ENCODE measurements around the gene PPP2R5E. TPM values are rescaled to one million over a fixed set of nuclear protein-coding genes. Genes with fewer than 3 reads are reported as not detected.

The PPP2R5E gene
- total and polyA plus RNA-seq, 8 donors: 7.2 to 32.9 (median 14.2) TPM

GRCh38 chr14:63394432-63394831 lies 148.7 kb downstream of the PPP2R5E start:
- TF ChIP-seq POLR2AphosphoS5 (IDR thresholded peaks at IDR 0.05): no peak
- TF ChIP-seq CTCF (IDR thresholded peaks at IDR 0.05): no peak
- TF ChIP-seq POLR2A (IDR thresholded peaks at IDR 0.05): no peak
- no peak for TF ChIP-seq EP300 (IDR thresholded peaks at IDR 0.05)
- Histone ChIP-seq H3K27ac (no peak overlapping the region), H3K36me3 (peaks cover 6 to 50% (median 44%) of the 10 kb centered on the region in 4 donors), H3K4me1 (no peaks in the 10 kb centered on the region), H3K27me3 (no peaks in the 10 kb centered on the region), H3K9me3 (no peaks in the 10 kb centered on the region), H3K4me3 (no peak overlapping the region)
- DNase-seq: no peak
- 83 to 94% (median 86%) methylated on average over 2 of the region's 2 CpGs for WGBS, 5 donors
- intact Hi-C loops (cut with DNase I; ENCODE audit: low total_unique reads): no loop called here

GRCh38 chr14:63393012-63393411 lies 150.2 kb downstream of the PPP2R5E start:
- Histone ChIP-seq H3K27ac (no peak overlapping the region), H3K36me3 (peaks cover 9 to 56% (median 51%) of the 10 kb centered on the region in 4 donors), H3K27me3 (no peaks in the 10 kb centered on the region), H3K9me3 (no peaks in the 10 kb centered on the region), H3K4me3 (no peak overlapping the region), H3K4me1 (no peaks in the 10 kb centered on the region)
- intact Hi-C loops (cut with DNase I; ENCODE audit: low total_unique reads): no loop called here
- WGBS, 5 donors: 57 to 75% (median 63%) methylated on average over 2 of the region's 2 CpGs
- no peak for DNase-seq
- TF ChIP-seq EP300 (IDR thresholded peaks at IDR 0.05): no peak
- TF ChIP-seq POLR2AphosphoS5 (IDR thresholded peaks at IDR 0.05): no peak
- no peak for TF ChIP-seq CTCF (IDR thresholded peaks at IDR 0.05)
- TF ChIP-seq POLR2A (IDR thresholded peaks at IDR 0.05): no peak

GRCh38 chr14:63392236-63392635 lies 150.9 kb downstream of the PPP2R5E start:
- H3K27ac ChIP-seq: no peak overlapping the region
- DNase-seq: no peak
- 22 to 49% (median 40%) methylated on average over 1 of the region's 1 CpG for WGBS, 5 donors
- intact Hi-C loops (cut with DNase I; ENCODE audit: low total_unique reads): no loop called here
- no peaks in the 10 kb centered on the region for H3K4me1 ChIP-seq
- no peaks in the 10 kb centered on the region for H3K27me3 ChIP-seq
- no peak for TF ChIP-seq POLR2AphosphoS5 (IDR thresholded peaks at IDR 0.05)
- H3K4me3 ChIP-seq: no peak overlapping the region
- H3K36me3 ChIP-seq: peaks cover 9 to 62% (median 59%) of the 10 kb centered on the region in 4 donors
- H3K9me3 ChIP-seq: no peaks in the 10 kb centered on the region

GRCh38 chr14:63388766-63389431 lies 154.3 kb downstream of the PPP2R5E start:
- intact Hi-C loops (cut with DNase I; ENCODE audit: low total_unique reads): no loop called here
- H3K4me3 ChIP-seq: no peak overlapping the region
- H3K36me3 ChIP-seq: peaks cover 17 to 86% (median 78%) of the 10 kb centered on the region in 4 donors
- 46 to 54% (median 54%) methylated on average over 8 of the region's 8 CpGs for WGBS, 5 donors
- H3K27me3 ChIP-seq: no peaks in the 10 kb centered on the region
- TF ChIP-seq POLR2AphosphoS5 (IDR thresholded peaks at IDR 0.05) (peak in 1 of 3 donors; percentile 57), POLR2A (IDR thresholded peaks at IDR 0.05) (no peak), CTCF (IDR thresholded peaks at IDR 0.05) (peak in 5 of 7 experiments; percentile 65 to 84 (median 76))
- H3K4me1 ChIP-seq: no peaks in the 10 kb centered on the region
- H3K27ac ChIP-seq: no peak overlapping the region
- H3K9me3 ChIP-seq: no peaks in the 10 kb centered on the region
- DNase-seq: peak; percentile 65 to 82

GRCh38 chr14:63387711-63388110 lies 155.5 kb downstream of the PPP2R5E start:
- no peak for TF ChIP-seq POLR2AphosphoS5 (IDR thresholded peaks at IDR 0.05)
- no peak for TF ChIP-seq POLR2A (IDR thresholded peaks at IDR 0.05)
- TF ChIP-seq CTCF (IDR thresholded peaks at IDR 0.05): no peak
- no peak for TF ChIP-seq EP300 (IDR thresholded peaks at IDR 0.05)

More at GRCh38 chr14:63387711-63388110, 155.5 kb downstream of the PPP2R5E start:
- 76 to 86% (median 83%) methylated on average over 5 of the region's 5 CpGs for WGBS, 5 donors
- Histone ChIP-seq H3K36me3 (peaks cover 18 to 88% (median 78%) of the 10 kb centered on the region in 4 donors), H3K27me3 (no peaks in the 10 kb centered on the region), H3K27ac (no peak overlapping the region), H3K9me3 (no peaks in the 10 kb centered on the region), H3K4me1 (no peaks in the 10 kb centered on the region), H3K4me3 (no peak overlapping the region)
- no peak for DNase-seq
- intact Hi-C loops (cut with DNase I; ENCODE audit: low total_unique reads): no loop called here
